ENCODE measurements around the gene WDR27.
"Not testable (repeated sequence)": the region's sequence is repeated elsewhere in the genome, so short reads cannot be mapped to it uniquely, and the experiment has no call there.

WDR27 gene

GRCh38 chr6:169441292-169441691 lies 260.5 kb downstream of the WDR27 start:
- DNase-seq (ENCODE audit: low read depth): no peak

GRCh38 chr6:169439710-169440109 lies 262.1 kb downstream of the WDR27 start:
- DNase-seq (ENCODE audit: low read depth): no peak

GRCh38 chr6:169434554-169434953 lies 267.3 kb downstream of the WDR27 start:
- DNase-seq (ENCODE audit: low read depth): not testable (repeated sequence)

- no peak for DNase-seq (ENCODE audit: low read depth)
Observed at GRCh38 chr6:169429001-169429400, 272.8 kb downstream of the WDR27 start.

GRCh38 chr6:169428532-169428931 lies 273.3 kb downstream of the WDR27 start:
- no peak for DNase-seq (ENCODE audit: low read depth)

GRCh38 chr6:169427856-169428255 lies 274.0 kb downstream of the WDR27 start:
- DNase-seq (ENCODE audit: low read depth): no peak

- no peak for DNase-seq (ENCODE audit: low read depth)
Observed at GRCh38 chr6:169426611-169427010, 275.2 kb downstream of the WDR27 start.

GRCh38 chr6:169425628-169426370 lies 276.0 kb downstream of the WDR27 start:
- no peak for DNase-seq (ENCODE audit: low read depth)

- no peak for DNase-seq (ENCODE audit: low read depth)
Observed at GRCh38 chr6:169424821-169425240, 277.0 kb downstream of the WDR27 start.

GRCh38 chr6:169424149-169424804 lies 277.6 kb downstream of the WDR27 start:
- no peak for DNase-seq (ENCODE audit: low read depth)

- no peak for DNase-seq (ENCODE audit: low read depth)
Observed at GRCh38 chr6:169421586-169422264, 280.1 kb downstream of the WDR27 start.

- DNase-seq (ENCODE audit: low read depth): no peak
Observed at GRCh38 chr6:169420912-169421543, 280.8 kb downstream of the WDR27 start.

- no peak for DNase-seq (ENCODE audit: low read depth)
Observed at GRCh38 chr6:169417101-169417500, 284.7 kb downstream of the WDR27 start.

GRCh38 chr6:169416249-169416648 lies 285.6 kb downstream of the WDR27 start:
- DNase-seq (ENCODE audit: low read depth): no peak

- no peak for DNase-seq (ENCODE audit: low read depth)
Observed at GRCh38 chr6:169415179-169415578, 286.6 kb downstream of the WDR27 start.

GRCh38 chr6:169411722-169412121 lies 290.1 kb downstream of the WDR27 start:
- no peak for DNase-seq (ENCODE audit: low read depth)

- DNase-seq (ENCODE audit: low read depth): no peak
Observed at GRCh38 chr6:169411296-169411695, 290.5 kb downstream of the WDR27 start.

- no peak for DNase-seq (ENCODE audit: low read depth)
Observed at GRCh38 chr6:169409742-169410312, 292.0 kb downstream of the WDR27 start.

- DNase-seq (ENCODE audit: low read depth): no peak
Observed at GRCh38 chr6:169407325-169407724, 294.5 kb downstream of the WDR27 start.
